HCT116 (cell line): ENCODE results near the gene PSMA1. TPM values are rescaled to one million over a fixed set of nuclear protein-coding genes. Genes with fewer than 3 reads are reported as not detected.
A peak's percentile ranks its signal among the peaks of the same experiment; 100 is the strongest.

Source experiments
- ATAC-seq: fragments of 200-7000 bp; cut with Tn5 transposase; 2 replicates; pipeline ENCODE4 v1.9.1; 2020; ENCODE audit warnings: mild to moderate bottlenecking, moderate library complexity
- BruUV-seq: library from RNA; stranded (reverse); fragments of 400-500 nt; replicated peaks from 2 replicates; lab custom pipeline; 2021; lab: Mats Ljungman, UMichigan
- CTCF ChIA-PET: fragments of 300-600 bp; sonication (Branson Sonifier 250); formaldehyde crosslinking; loops from one replicate; lab custom pipeline; 2021; ENCODE audit warnings: antibody characterized with exemption; lab: Charles Lee
- POLR2A ChIA-PET: fragments of 300-600, 350-600 bp; sonication (Branson Sonifier 250); formaldehyde crosslinking; loops from one replicate; lab custom pipeline; 2021; ENCODE audit warnings: antibody characterized with exemption; lab: Charles Lee
- RAD21 ChIA-PET, 2 experiments: fragments of 300-600 bp; sonication (Branson Sonifier 250); formaldehyde crosslinking; loops; one replicate each; lab custom pipeline; 2023; ENCODE audit warnings: low total read pairs in 2 of 2; ENCODE audit not compliant: uncharacterized antibody in 2 of 2, unreplicated experiment in 2 of 2, low non-redundant PET in 1 of 2; lab: Charles Lee
- DNase-seq: peaks from one replicate; pipeline ENCODE4 v3.0.0-alpha.2; 2010; ENCODE audit warnings: low read depth, low spot score
- H2AFZ ChIP-seq: fragments of 200-600 bp; shearing (Covaris generic), sonication (generic); 2 replicates; pipeline ENCODE4 v1.6.1; 2017; ENCODE audit warnings: low read depth, mixed run types, mixed read lengths, antibody characterized with exemption, low read length; ENCODE audit not compliant: poor library complexity, severe bottlenecking
- H3K27ac ChIP-seq: 2 replicates; pipeline ENCODE4 v1.5.1; 2012; ENCODE audit warnings: low read depth, low read length
- H3K27me3 ChIP-seq: fragments of 200-600 bp; sonication (generic); 2 replicates; pipeline ENCODE4 v1.6.1; 2016; ENCODE audit warnings: mixed run types, low read length, mixed read lengths; ENCODE audit not compliant: insufficient read depth
- H3K36me3 ChIP-seq, 2 experiments: fragments of 200-500 bp in 1 of 2; fragments of 200-600 bp in 1 of 2; sonication (Bioruptor generic) in 1 of 2; sonication (generic) in 1 of 2; 2 replicates each; pipeline versions ENCODE4 v1.5.1 to v1.6.1; 2014 to 2016; ENCODE audit warnings: low read length in 2 of 2, inconsistent platforms in 1 of 2, mixed read lengths in 1 of 2, mixed run types in 1 of 2; ENCODE audit not compliant: insufficient read depth in 2 of 2, control insufficient read depth in 1 of 2
- H3K4me1 ChIP-seq, 2 experiments: fragments of 200-600 bp in 1 of 2; sonication (generic) in 1 of 2; 2 replicates each; pipeline versions ENCODE4 v1.5.1 to v1.6.1; 2012 to 2017; ENCODE audit warnings: low read length in 2 of 2, inconsistent platforms in 1 of 2, mild to moderate bottlenecking in 1 of 2, mixed read lengths in 1 of 2, mixed run types in 1 of 2, moderate library complexity in 1 of 2; ENCODE audit not compliant: insufficient read depth in 2 of 2, control insufficient read depth in 1 of 2
- H3K4me2 ChIP-seq: fragments of 200-600 bp; sonication (generic); 2 replicates; pipeline ENCODE4 v1.6.1; 2017; ENCODE audit warnings: mixed run types, low read length, mixed read lengths
- H3K4me3 ChIP-seq, 2 experiments: fragments of 200-600 bp in 1 of 2; sonication (generic) in 1 of 2; replicated peaks in 1 of 2; 2 replicates each; pipeline ENCODE4 v1.5.1; 2011 to 2016; ENCODE audit warnings: low read length in 2 of 2, control low read depth in 1 of 2, low read depth in 1 of 2, mild to moderate bottlenecking in 1 of 2, mixed read lengths in 1 of 2, mixed run types in 1 of 2
- H3K79me2 ChIP-seq: fragments of 200-600 bp; sonication (generic); 2 replicates; pipeline ENCODE4 v1.6.1; 2017; ENCODE audit warnings: mild to moderate bottlenecking, mixed run types, low read length, moderate library complexity, mixed read lengths; ENCODE audit not compliant: insufficient read depth
- H3K9ac ChIP-seq: fragments of 200-600 bp; sonication (generic); 2 replicates; pipeline ENCODE4 v1.6.1; 2016; ENCODE audit warnings: low read length, mixed read lengths
- H3K9me2 ChIP-seq: fragments of 200-600 bp; sonication (generic), shearing (Covaris generic); 2 replicates; pipeline ENCODE4 v1.6.1; 2017; ENCODE audit warnings: mixed run types, mild to moderate bottlenecking, moderate library complexity; ENCODE audit not compliant: insufficient read depth
- H3K9me3 ChIP-seq, 2 experiments: fragments of 200-500 bp in 1 of 2; fragments of 200-600 bp in 1 of 2; sonication (Bioruptor generic) in 1 of 2; sonication (generic) in 1 of 2; 2 replicates each; pipeline ENCODE4 v1.6.1; 2014 to 2017; ENCODE audit warnings: low read length in 2 of 2, mixed read lengths in 2 of 2, inconsistent platforms in 1 of 2, low read depth in 1 of 2, mild to moderate bottlenecking in 1 of 2, mixed run types in 1 of 2, moderate library complexity in 1 of 2; ENCODE audit not compliant: control insufficient read depth in 1 of 2, insufficient read depth in 1 of 2
- H4K20me1 ChIP-seq: fragments of 200-600 bp; sonication (generic), shearing (Covaris generic); 2 replicates; pipeline ENCODE4 v1.6.1; 2017; ENCODE audit warnings: mixed run types, mild to moderate bottlenecking, moderate library complexity; ENCODE audit not compliant: insufficient read depth
- CBX3 ChIP-seq: IDR thresholded peaks from 2 replicates; pipeline ENCODE4 v1.6.1; 2012; ENCODE audit warnings: low read depth
- CEBPB ChIP-seq: IDR thresholded peaks from 2 replicates; pipeline ENCODE4 v1.6.1; 2012; ENCODE audit warnings: low read depth
- CTCF ChIP-seq, 3 experiments: fragments of 200-600 bp in 1 of 3; sonication (generic) in 1 of 3; IDR thresholded peaks in 2 of 3; conservative IDR thresholded peaks in 1 of 3; 2 replicates each; pipeline ENCODE4 v1.5.1; 2012 to 2017; ENCODE audit warnings: low read depth in 2 of 3, low read length in 2 of 3, antibody characterized with exemption in 1 of 3, borderline replicate concordance in 1 of 3, control low read depth in 1 of 3, mild to moderate bottlenecking in 1 of 3, mixed read lengths in 1 of 3, mixed run types in 1 of 3, moderate library complexity in 1 of 3; ENCODE audit not compliant: insufficient read depth in 1 of 3
- ELF1 ChIP-seq: IDR thresholded peaks from 2 replicates; pipeline ENCODE4 v1.6.1; 2012; ENCODE audit warnings: low read depth, borderline replicate concordance
- EZH2phosphoT487 ChIP-seq: fragments of 200-600 bp; IDR thresholded peaks from 2 replicates; pipeline ENCODE4 v1.6.1; 2018; ENCODE audit warnings: antibody characterized with exemption, borderline replicate concordance
- JUND ChIP-seq: IDR thresholded peaks from 2 replicates; pipeline ENCODE4 v1.6.1; 2012
- POLR2AphosphoS5 ChIP-seq: IDR thresholded peaks from 2 replicates; pipeline ENCODE4 v1.6.1; 2011; ENCODE audit warnings: mild to moderate bottlenecking, low read depth, low read length, moderate library complexity
- RAD21 ChIP-seq: IDR thresholded peaks from 2 replicates; pipeline ENCODE4 v1.6.1; 2012; ENCODE audit warnings: low read depth, mild to moderate bottlenecking
- SIN3A ChIP-seq: IDR thresholded peaks from 2 replicates; pipeline ENCODE4 v1.6.1; 2012; ENCODE audit warnings: low read depth
- SP1 ChIP-seq: IDR thresholded peaks from 2 replicates; pipeline ENCODE4 v1.6.1; 2012; ENCODE audit warnings: low read depth
- SRF ChIP-seq: IDR thresholded peaks from 2 replicates; pipeline ENCODE4 v1.6.1; 2012; ENCODE audit warnings: low read depth
- ZNF274 ChIP-seq: fragments of 200-500 bp; sonication (Bioruptor generic); IDR thresholded peaks from 2 replicates; pipeline ENCODE4 v1.6.1; 2014; ENCODE audit warnings: mild to moderate bottlenecking, low read depth, low read length, inconsistent platforms
- intact Hi-C: fragments of 100-400 bp; cut with micrococcal nuclease; formaldehyde crosslinking; loops from 2 replicates; pipeline ENCODE4 v1.10.0; 2022
- total RNA-seq: library from RNA; stranded (reverse); gene quantifications from one replicate; pipeline ENCODE4 v1.2.1, GENCODE V29; 2021; ENCODE audit not compliant: unreplicated experiment
- TF ChIP-seq, protein P1 (sequence below): IDR thresholded peaks from 2 replicates; pipeline ENCODE4 v1.6.1; 2012; ENCODE audit warnings: low read depth
- TF ChIP-seq, protein P2 (sequence below): IDR thresholded peaks from 2 replicates; pipeline ENCODE4 v1.6.1; 2012
- TF ChIP-seq, protein P3 (sequence below): IDR thresholded peaks from 2 replicates; pipeline ENCODE4 v1.6.1; 2011; ENCODE audit warnings: mild to moderate bottlenecking, low read length, moderate library complexity; ENCODE audit not compliant: insufficient replicate concordance; ENCODE audit errors: extremely low read depth

The PSMA1 gene
- total RNA-seq, 1 experiment from 2014 or later = 211 TPM

DNA sequence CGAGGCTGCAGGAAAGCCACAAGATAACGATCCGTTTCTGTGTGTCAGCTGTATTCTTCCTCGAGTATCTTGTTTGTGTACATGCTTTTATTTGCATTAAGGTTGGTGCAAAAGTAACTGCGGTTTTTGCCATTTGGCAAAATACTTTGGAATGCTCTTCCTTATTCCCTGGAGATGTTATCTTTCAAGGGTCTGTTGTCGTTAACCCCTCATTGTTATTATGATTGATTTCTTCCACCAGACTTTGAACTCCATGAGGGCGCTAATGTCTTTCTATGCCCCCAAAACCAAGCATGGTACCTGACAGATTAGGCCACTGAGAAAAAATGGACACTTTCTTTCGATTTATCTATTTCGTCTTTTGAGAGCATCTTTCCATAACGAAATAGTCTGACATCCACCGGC is 563 bp upstream of the PSMA1 start (continued):
- TF ChIP-seq, protein P1, sequence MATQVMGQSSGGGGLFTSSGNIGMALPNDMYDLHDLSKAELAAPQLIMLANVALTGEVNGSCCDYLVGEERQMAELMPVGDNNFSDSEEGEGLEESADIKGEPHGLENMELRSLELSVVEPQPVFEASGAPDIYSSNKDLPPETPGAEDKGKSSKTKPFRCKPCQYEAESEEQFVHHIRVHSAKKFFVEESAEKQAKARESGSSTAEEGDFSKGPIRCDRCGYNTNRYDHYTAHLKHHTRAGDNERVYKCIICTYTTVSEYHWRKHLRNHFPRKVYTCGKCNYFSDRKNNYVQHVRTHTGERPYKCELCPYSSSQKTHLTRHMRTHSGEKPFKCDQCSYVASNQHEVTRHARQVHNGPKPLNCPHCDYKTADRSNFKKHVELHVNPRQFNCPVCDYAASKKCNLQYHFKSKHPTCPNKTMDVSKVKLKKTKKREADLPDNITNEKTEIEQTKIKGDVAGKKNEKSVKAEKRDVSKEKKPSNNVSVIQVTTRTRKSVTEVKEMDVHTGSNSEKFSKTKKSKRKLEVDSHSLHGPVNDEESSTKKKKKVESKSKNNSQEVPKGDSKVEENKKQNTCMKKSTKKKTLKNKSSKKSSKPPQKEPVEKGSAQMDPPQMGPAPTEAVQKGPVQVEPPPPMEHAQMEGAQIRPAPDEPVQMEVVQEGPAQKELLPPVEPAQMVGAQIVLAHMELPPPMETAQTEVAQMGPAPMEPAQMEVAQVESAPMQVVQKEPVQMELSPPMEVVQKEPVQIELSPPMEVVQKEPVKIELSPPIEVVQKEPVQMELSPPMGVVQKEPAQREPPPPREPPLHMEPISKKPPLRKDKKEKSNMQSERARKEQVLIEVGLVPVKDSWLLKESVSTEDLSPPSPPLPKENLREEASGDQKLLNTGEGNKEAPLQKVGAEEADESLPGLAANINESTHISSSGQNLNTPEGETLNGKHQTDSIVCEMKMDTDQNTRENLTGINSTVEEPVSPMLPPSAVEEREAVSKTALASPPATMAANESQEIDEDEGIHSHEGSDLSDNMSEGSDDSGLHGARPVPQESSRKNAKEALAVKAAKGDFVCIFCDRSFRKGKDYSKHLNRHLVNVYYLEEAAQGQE = no peak
- TF ChIP-seq, protein P2, sequence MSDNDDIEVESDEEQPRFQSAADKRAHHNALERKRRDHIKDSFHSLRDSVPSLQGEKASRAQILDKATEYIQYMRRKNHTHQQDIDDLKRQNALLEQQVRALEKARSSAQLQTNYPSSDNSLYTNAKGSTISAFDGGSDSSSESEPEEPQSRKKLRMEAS = no peak
- TF ChIP-seq RAD21 (no peak), SRF (no peak), ZNF274 (no peak)

- RAD21 ChIA-PET = no interaction called here
- BruUV-seq = no TSS peak
- H3K27ac ChIP-seq = peak overlapping the region; percentile 81
- POLR2A ChIA-PET = no interaction called here
- DNase-seq (no peak), ATAC-seq (peak; percentile 6)
- H3K4me3 ChIP-seq = peak overlapping the region; percentile 57 to 95
- H3K4me1 ChIP-seq = peaks cover 9 to 16% of the 10 kb centered on the region in 2 experiments; a peak in 3 of 4 replicates
- CTCF ChIA-PET = no interaction called here
- no peaks in the 10 kb centered on the region for H3K27me3 ChIP-seq
- H3K4me2 ChIP-seq = peak overlapping the region; percentile 86
- peaks cover 26 to 31% of the 10 kb centered on the region in 2 experiments for H3K36me3 ChIP-seq
- TF ChIP-seq JUND (no peak), CBX3 (no peak), RAD21 (no peak), CEBPB (no peak), ZNF274 (no peak), EZH2phosphoT487 (no peak), SIN3A (no peak), ELF1 (no peak), CTCF (IDR thresholded peaks at IDR 0.05 in 2 of 3, conservative IDR thresholded peaks at IDR 0.05 in 1 of 3; ENCODE audit: borderline replicate concordance in 1 of 3, insufficient read depth in 1 of 3, low read depth in 2 of 3, low read length in 2 of 3) (no peak), SP1 (no peak), POLR2AphosphoS5 (no peak)
- TF ChIP-seq, protein P3, sequence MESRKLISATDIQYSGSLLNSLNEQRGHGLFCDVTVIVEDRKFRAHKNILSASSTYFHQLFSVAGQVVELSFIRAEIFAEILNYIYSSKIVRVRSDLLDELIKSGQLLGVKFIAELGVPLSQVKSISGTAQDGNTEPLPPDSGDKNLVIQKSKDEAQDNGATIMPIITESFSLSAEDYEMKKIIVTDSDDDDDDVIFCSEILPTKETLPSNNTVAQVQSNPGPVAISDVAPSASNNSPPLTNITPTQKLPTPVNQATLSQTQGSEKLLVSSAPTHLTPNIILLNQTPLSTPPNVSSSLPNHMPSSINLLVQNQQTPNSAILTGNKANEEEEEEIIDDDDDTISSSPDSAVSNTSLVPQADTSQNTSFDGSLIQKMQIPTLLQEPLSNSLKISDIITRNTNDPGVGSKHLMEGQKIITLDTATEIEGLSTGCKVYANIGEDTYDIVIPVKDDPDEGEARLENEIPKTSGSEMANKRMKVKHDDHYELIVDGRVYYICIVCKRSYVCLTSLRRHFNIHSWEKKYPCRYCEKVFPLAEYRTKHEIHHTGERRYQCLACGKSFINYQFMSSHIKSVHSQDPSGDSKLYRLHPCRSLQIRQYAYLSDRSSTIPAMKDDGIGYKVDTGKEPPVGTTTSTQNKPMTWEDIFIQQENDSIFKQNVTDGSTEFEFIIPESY = no peak
- H4K20me1 ChIP-seq = no peaks in the 10 kb centered on the region
- peaks cover 52% of the 10 kb centered on the region for H3K79me2 ChIP-seq
- H2AFZ ChIP-seq = no peak overlapping the region
- intact Hi-C loops = no loop called here
- H3K9ac ChIP-seq = peak overlapping the region; percentile 92
- H3K9me2 ChIP-seq = no peaks in the 10 kb centered on the region
- H3K9me3 ChIP-seq = no peaks in the 10 kb centered on the region
Observed at GRCh38 chr11:14519597-14519916, 629 bp downstream of the PSMA1 start.
